HepG2 (cell line): ENCODE data around the gene GRM2. TPM values are rescaled to one million over a fixed set of nuclear protein-coding genes. Genes with fewer than 3 reads are reported as not detected.
A peak's percentile ranks its signal among the peaks of the same experiment; 100 is the strongest.

Experiments
- ATAC-seq: fragments of 200-7000 bp; cut with Tn5 transposase; 3 replicates; pipeline ENCODE4 v1.9.1; 2020; ENCODE audit warnings: mild to moderate bottlenecking, moderate library complexity
- BruUV-seq: library from RNA; stranded (reverse); fragments of 400-500 nt; replicated peaks from 2 replicates; lab custom pipeline; 2021; lab: Mats Ljungman, UMichigan
- CTCF ChIA-PET: fragments of 300-600 bp; formaldehyde crosslinking; extraction: SDS; loops from one replicate; lab custom pipeline; 2021; ENCODE audit warnings: low total read pairs, inconsistent platforms, low intra/inter-chr PET ratio; lab: Yijun Ruan, JAX
- POLR2A ChIA-PET: fragments of 350-600 bp; sonication (Branson Sonifier 250); formaldehyde crosslinking; loops from one replicate; lab custom pipeline; 2020; ENCODE audit warnings: antibody characterized with exemption, inconsistent platforms; lab: Yijun Ruan, JAX
- DNase-seq: peaks from one replicate; pipeline ENCODE4 v3.0.0-alpha.2; 2015; ENCODE audit warnings: low spot score
- FAIRE-seq: peaks from 3 replicates; lab custom pipeline; 2011; peaks lifted over from hg19 to GRCh38; lab: Jason Lieb, UNC
- H2AFZ ChIP-seq: one replicate; pipeline ENCODE4 v1.6.1; 2011; ENCODE audit warnings: low read length, inconsistent platforms
- H3K27ac ChIP-seq: fragments of 300-600 bp; 3 replicates; pipeline ENCODE4 v1.8.0; 2011; ENCODE audit warnings: mixed run types, mild to moderate bottlenecking, mixed read lengths, low read length, inconsistent platforms; ENCODE audit not compliant: insufficient read depth; ENCODE audit errors: extremely low read length
- H3K27me3 ChIP-seq, 2 experiments: fragments of 200-600 bp in 1 of 2; 2 replicates in 1 of 2; 3 replicates in 1 of 2; pipeline versions ENCODE4 v1.6.0 to v1.8.0; 2011; ENCODE audit warnings: low read length in 2 of 2, mild to moderate bottlenecking in 2 of 2, moderate library complexity in 2 of 2, inconsistent platforms in 1 of 2; ENCODE audit not compliant: insufficient read depth in 2 of 2, control insufficient read depth in 1 of 2
- H3K36me3 ChIP-seq, 2 experiments: fragments of 200-600 bp in 1 of 2; replicated peaks in 1 of 2; 2 replicates in 1 of 2; 3 replicates in 1 of 2; pipeline versions ENCODE4 v1.5.1 to v1.8.0; 2011; ENCODE audit warnings: low read length in 2 of 2, inconsistent platforms in 1 of 2; ENCODE audit not compliant: insufficient read depth in 2 of 2, control insufficient read depth in 1 of 2
- H3K4me1 ChIP-seq: 2 replicates; pipeline ENCODE4 v1.5.1; 2012; ENCODE audit warnings: low read length, inconsistent platforms; ENCODE audit not compliant: insufficient read depth
- H3K4me2 ChIP-seq: 2 replicates; pipeline ENCODE4 v1.6.0; 2011; ENCODE audit warnings: low read depth, low read length, inconsistent platforms
- H3K4me3 ChIP-seq, 3 experiments: fragments of 200-600 bp in 1 of 3; sonication (generic), shearing (Covaris generic) in 1 of 3; replicated peaks in 1 of 3; 2 replicates each; pipeline ENCODE4 v1.5.1; 2011 to 2016; ENCODE audit warnings: low read length in 3 of 3, inconsistent platforms in 2 of 3, low read depth in 2 of 3, mild to moderate bottlenecking in 2 of 3, control low read depth in 1 of 3, mixed read lengths in 1 of 3; ENCODE audit not compliant: insufficient read depth in 1 of 3
- H3K79me2 ChIP-seq: one replicate; pipeline ENCODE4 v1.6.1; 2011; ENCODE audit warnings: low read length, inconsistent platforms; ENCODE audit not compliant: insufficient read depth
- H3K9ac ChIP-seq: 2 replicates; pipeline ENCODE4 v1.6.0; 2011; ENCODE audit warnings: mild to moderate bottlenecking, low read depth, low read length, inconsistent platforms; ENCODE audit not compliant: insufficient read depth
- H3K9me3 ChIP-seq: 2 replicates; pipeline ENCODE4 v1.5.1; 2012; ENCODE audit warnings: mild to moderate bottlenecking, low read length
- H4K20me1 ChIP-seq: 2 replicates; pipeline ENCODE4 v1.6.0; 2011; ENCODE audit warnings: inconsistent platforms, mild to moderate bottlenecking, low read length, moderate library complexity; ENCODE audit not compliant: insufficient read depth
- KDM5A ChIP-seq: fragments of 200-600 bp; sonication (generic); IDR thresholded peaks from 2 replicates; pipeline ENCODE4 v1.7.0; 2018; ENCODE audit warnings: antibody characterized with exemption, mild to moderate bottlenecking, low read length, borderline replicate concordance
- MEIS2 ChIP-seq: sonication (generic); formaldehyde crosslinking; IDR thresholded peaks from 2 replicates; pipeline ENCODE4 v1.9.0; 2021; ENCODE audit warnings: mild to moderate bottlenecking, missing genetic modification reagents
- RARG ChIP-seq: sonication (generic); formaldehyde crosslinking; IDR thresholded peaks from 2 replicates; pipeline ENCODE4 v1.4.0; 2020; ENCODE audit warnings: low read depth, mild to moderate bottlenecking, missing genetic modification reagents
- RFX1 ChIP-seq: fragments of 450-650 bp; IDR thresholded peaks from 2 replicates; pipeline ENCODE4 v1.6.1; 2017
- ZNF891 ChIP-seq: sonication (generic); formaldehyde crosslinking; IDR thresholded peaks from 2 replicates; pipeline ENCODE4 v1.5.0; 2020; ENCODE audit warnings: mild to moderate bottlenecking, missing genetic modification reagents
- WGBS: methylation state at CpG from one replicate; pipeline ENCODE4 v1.1.6; 2017; ENCODE audit warnings: low lambda C conversion rate; 5-methylcytosine and 5-hydroxymethylcytosine counted together
- in situ Hi-C: cut with HindIII; loops from 2 replicates; pipeline ENCODE4 v1.10.0; 2017; ENCODE audit warnings: low pct_unique_long_range_greater_than_20kb; ENCODE audit not compliant: extremely low pct_ligation_motif_present
- intact Hi-C: fragments of 100-400 bp; cut with micrococcal nuclease; formaldehyde crosslinking; loops from one replicate; pipeline ENCODE4 v1.10.0; 2022; ENCODE audit not compliant: unreplicated experiment
- polyA plus RNA-seq, 8 experiments: library from polyadenylated mRNA; depleted of rRNA in 3 of 8; stranded (reverse) in 7 of 8; unstranded in 1 of 8; fragments of >200 nt; fragmentation: Illumina TruSeq in 4 of 8; extraction: Trizol in 4 of 8; gene quantifications; 2 replicates each; pipeline versions ENCODE4 v1.2.1 to v1.2.3, GENCODE V29; 2011 to 2016; ENCODE audit warnings: low read depth in 4 of 8, missing spikeins in 1 of 8, mixed read lengths in 1 of 8; ENCODE audit not compliant: insufficient read depth in 1 of 8
- total RNA-seq, 5 experiments: library from RNA; depleted of rRNA; stranded (reverse); fragments of >200 nt; fragmentation: Illumina TruSeq; extraction: Trizol; gene quantifications; 2 replicates each; pipeline ENCODE4 v1.2.3, GENCODE V29; 2016; ENCODE audit warnings: low read depth in 1 of 5
- TF ChIP-seq, protein P1 (sequence below): sonication (generic); formaldehyde crosslinking; IDR thresholded peaks from 2 replicates; pipeline ENCODE4 v1.4.0; 2020; ENCODE audit warnings: missing genetic modification reagents

GRM2 gene
- total and polyA plus RNA-seq, 2 of the 13 experiments (the other 11 are each of a cell fraction or from before 2014, with no cell fraction given), result 0.04 to 0.07 TPM

DNA sequence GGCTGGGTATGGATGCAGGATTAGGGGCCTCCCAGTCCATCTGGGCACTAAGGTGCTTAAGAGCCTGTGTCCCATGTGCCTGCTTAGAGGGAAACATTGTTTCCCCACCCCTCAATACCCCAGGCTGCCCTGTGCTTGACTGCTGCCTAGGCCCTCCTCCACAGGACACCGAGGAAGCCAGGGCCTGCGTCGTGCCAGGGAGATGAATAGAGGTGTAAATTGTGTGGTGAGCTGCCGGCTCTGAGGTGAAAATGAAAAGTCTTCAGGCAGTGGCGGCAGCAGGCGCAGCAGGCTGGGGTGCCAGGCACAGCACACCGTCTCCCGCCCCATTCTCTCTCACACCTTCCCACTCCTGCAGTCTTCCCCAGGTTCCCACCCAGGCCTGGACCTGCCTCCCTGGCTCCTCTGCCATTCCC lies 13.9 kb upstream of the GRM2 start:
- H3K9ac ChIP-seq, result no peak overlapping the region
- in situ Hi-C loops (no loop called here), intact Hi-C loops (no loop called here)
- ATAC-seq (no peak), FAIRE-seq (no peak), DNase-seq (no peak)
- H3K27me3 ChIP-seq, result no peaks in the 10 kb centered on the region; a peak in 1 of 5 replicates
- H3K79me2 ChIP-seq, result no peaks in the 10 kb centered on the region
- TF ChIP-seq RARG (no peak), MEIS2 (CRISPR knock-in tag) (no peak)
- TF ChIP-seq, protein P1, sequence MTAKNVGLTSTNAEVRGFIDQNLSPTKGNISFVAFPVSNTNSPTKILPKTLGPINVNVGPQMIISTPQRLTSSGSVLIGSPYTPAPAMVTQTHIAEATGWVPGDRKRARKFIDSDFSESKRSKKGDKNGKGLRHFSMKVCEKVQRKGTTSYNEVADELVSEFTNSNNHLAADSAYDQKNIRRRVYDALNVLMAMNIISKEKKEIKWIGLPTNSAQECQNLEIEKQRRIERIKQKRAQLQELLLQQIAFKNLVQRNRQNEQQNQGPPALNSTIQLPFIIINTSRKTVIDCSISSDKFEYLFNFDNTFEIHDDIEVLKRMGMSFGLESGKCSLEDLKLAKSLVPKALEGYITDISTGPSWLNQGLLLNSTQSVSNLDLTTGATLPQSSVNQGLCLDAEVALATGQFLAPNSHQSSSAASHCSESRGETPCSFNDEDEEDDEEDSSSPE (CRISPR knock-in tag), result no peak
- BruUV-seq, result no TSS peak
- ChIA-PET CTCF (no interaction called here), POLR2A (no interaction called here)
- no peaks in the 10 kb centered on the region for H3K9me3 ChIP-seq
- H4K20me1 ChIP-seq, result 0 out of 2 replicates have a peak, but pooled peaks cover 2% of the 10 kb centered on the region
- no peak overlapping the region for H2AFZ ChIP-seq
- H3K4me2 ChIP-seq, result no peak overlapping the region
- H3K36me3 ChIP-seq, result peaks cover 15 to 35% of the 10 kb centered on the region in 2 experiments; a peak in 3 of 5 replicates
- no peak overlapping the region for H3K4me3 ChIP-seq
- 97% methylated on average over 8 of the region's 8 CpGs for WGBS
- no peaks in the 10 kb centered on the region for H3K4me1 ChIP-seq
- no peak overlapping the region for H3K27ac ChIP-seq

DNA sequence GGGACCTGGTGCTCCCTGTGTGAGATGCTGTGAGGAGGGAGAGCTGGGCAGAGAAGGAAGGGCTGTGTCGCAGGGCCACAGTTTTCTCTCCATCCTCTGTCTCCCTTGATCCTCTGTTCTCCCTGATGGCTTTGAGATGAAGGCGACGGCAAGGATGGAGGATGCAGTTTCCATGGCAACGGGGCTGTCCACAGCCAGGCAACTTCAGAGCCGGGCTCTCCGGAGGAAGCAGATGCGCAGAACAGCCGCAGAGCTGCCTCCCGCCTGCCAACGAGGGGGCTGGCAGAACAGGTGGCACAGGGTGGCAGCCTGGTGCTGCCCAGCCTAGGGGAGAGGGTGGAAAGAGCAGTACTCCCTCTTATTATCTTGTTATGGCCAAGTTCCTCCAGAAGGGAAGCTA lies 9.9 kb upstream of the GRM2 start:
- BruUV-seq, result no TSS peak
- Histone ChIP-seq H3K27ac (no peak overlapping the region), H4K20me1 (0 out of 2 replicates have a peak, but pooled peaks cover 2% of the 10 kb centered on the region), H3K4me3 (no peak overlapping the region), H2AFZ (no peak overlapping the region), H3K9ac (no peak overlapping the region), H3K4me2 (no peak overlapping the region), H3K9me3 (no peaks in the 10 kb centered on the region), H3K27me3 (no peaks in the 10 kb centered on the region), H3K4me1 (no peaks in the 10 kb centered on the region), H3K79me2 (no peaks in the 10 kb centered on the region), H3K36me3 (peaks cover 21 to 39% of the 10 kb centered on the region in 2 experiments)
- intact Hi-C loops (no loop called here), in situ Hi-C loops (no loop called here)
- no peak for ATAC-seq
- TF ChIP-seq ZNF891 (CRISPR knock-in tag) (no peak), RFX1 (peak; percentile 45), KDM5A (no peak)
- no peak for DNase-seq
- ChIA-PET POLR2A (no interaction called here), CTCF (no interaction called here)
- no peak for FAIRE-seq
- 96% methylated on average over 9 of the region's 10 CpGs for WGBS
